HG03378 (cell line): Measurements from ENCODE around the gene PNPLA8.
"Not testable (repeated sequence)": the region's sequence is repeated elsewhere in the genome, so short reads cannot be mapped to it uniquely, and the experiment has no call there.

Experiments
- ATAC-seq: cut with Tn5 transposase; IDR thresholded peaks from one replicate; pipeline ENCODE4 v1.9.1; 2021; ENCODE audit warnings: mild to moderate bottlenecking, moderate library complexity; ENCODE audit not compliant: unreplicated experiment

The PNPLA8 gene

DNA sequence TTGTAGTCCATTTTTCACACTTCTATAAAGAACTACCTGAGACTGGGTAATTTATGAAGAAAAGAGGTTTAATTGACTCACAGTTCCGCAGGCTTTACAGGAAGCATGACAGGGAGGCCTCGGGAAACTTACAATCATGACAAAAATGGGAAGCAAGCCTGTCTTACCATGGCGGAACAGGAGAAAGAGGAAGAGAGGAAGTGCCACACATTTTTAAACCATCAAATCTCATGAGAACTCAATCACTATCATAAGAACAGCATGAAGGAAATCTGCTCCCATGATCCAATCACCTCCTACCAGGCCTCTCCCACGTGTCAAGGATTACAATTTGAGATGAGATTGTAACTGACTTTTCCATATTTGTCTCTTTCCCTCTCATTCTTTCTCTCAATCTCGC is 9.3 kb upstream of the PNPLA8 start:
- ATAC-seq = no peak

DNA sequence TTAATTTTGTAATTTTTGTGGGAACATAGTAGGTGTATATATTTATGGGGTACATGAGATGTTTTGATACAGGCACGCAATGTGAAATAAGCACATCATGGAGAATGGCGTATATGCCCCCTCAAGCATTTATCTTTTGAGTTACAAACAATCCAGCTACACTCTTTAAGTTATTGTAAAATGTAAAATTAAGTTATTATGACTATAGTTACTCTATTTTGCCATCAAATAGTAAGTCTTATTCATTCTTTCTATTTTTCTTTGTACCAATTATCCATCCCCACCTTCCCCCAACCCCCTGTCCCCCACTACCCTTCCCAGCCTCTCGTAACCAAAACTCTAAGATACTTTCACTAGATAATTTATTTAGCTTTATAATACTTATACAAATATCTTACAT is 7.8 kb upstream of the PNPLA8 start:
- no peak for ATAC-seq

GRCh38 chr7:108529341-108529740 is 3.4 kb upstream of the PNPLA8 start:
- no peak for ATAC-seq

DNA sequence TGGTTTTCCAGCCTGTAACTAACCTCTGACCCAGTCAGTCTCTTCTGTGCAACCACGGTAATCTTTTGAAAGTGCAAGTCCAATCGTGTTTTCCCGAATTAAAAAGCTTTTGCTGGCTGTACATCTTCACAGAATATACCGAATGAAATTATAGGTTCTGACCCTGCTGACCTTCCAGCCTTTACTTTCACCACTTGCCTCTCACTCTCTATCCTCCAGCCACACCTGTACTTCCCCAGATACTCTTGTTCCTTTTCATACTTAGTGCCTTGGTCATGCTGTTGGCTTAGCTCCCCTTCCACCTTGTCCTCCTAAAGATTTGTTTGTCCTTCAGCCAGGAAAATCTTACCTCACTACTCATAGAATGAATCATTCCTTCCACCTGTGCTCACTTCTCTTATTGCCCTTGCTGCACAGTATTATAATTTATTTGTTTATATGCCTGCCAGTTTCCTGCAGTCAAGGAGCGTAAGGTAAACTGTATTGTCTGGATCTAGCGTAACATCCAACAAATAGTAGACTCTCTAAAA is 2.3 kb upstream of the PNPLA8 start:
- ATAC-seq = no peak

DNA sequence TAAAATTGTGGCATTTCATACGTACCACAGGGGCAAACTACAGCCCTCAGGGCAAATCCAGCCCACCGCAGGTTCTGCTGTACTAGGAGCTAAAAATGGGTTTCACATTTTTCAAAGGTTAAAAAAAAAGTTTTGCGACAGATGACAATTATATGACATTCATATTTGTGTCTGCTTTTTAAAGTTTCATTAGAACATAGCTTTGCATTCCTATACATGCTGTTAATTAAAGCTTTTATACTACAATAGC is 758 bp upstream of the PNPLA8 start:
- ATAC-seq = no peak

DNA sequence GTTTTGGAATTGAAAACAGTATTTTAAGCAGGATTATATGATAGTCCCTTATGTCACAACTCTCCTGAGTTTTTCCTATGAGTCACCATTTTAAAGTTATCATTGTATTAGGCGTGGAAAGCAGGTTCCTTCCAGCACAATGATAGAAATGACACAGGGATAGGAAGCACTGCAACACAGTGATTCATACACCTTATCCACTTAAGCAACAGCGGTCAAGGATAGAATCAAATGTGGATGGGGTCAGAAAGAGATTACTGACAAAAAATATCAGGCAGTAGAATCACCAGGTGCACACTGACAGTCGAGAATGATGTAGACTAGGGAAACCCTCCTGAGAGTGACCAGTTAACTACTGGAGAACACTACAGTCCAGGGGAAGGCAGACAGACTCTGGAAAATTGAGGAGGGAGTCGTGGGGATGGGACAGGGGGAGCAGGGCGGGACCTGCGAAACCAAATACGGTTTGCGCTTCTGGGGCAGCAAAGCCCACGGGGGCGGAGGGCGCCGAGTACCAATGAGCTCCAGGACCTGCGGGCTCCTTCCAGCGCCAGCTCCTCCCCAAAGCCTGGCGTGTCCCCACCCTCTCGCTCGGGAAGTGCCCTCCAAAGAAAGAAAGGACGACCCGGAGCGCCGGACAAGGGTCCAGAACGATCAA is 479 bp downstream of the PNPLA8 start:
- ATAC-seq = peak; percentile 41

DNA sequence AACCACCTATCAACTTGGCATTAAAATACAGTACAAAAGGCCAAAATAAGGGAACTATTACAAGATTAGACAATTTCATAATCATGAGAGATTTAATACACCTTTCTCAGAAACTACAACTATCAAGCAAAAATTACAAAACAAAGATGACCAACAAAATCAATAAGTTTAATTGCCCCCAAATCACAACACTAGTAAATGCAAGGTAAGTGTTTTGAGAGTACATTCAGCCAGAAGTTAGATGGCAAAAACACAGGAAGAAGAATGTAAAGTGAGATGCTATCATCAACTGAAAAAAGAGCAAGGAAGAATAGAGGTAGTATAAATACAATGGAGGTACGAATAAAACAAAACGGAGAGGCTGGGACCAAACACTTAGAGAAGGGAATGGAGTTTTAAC is 3.2 kb downstream of the PNPLA8 start:
- no peak for ATAC-seq

DNA sequence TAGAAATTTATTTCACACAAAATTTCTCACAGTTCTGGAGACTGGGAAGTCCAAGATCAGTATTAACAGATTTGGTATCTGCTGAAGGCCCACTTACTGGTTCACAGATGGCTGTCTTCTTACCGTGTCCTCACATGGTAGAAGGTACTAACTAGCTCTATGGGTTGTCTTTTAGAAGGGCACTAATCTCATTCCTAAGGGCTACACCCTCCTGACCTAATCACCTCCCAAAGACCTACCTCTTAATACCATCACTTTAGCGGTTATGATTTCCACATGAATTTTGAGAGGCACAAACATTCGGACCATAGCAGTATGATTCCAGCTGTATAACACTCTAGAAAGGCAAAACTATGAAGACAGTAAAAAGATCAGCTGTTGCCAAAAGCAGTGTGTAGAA is 8.0 kb downstream of the PNPLA8 start:
- no peak for ATAC-seq

DNA sequence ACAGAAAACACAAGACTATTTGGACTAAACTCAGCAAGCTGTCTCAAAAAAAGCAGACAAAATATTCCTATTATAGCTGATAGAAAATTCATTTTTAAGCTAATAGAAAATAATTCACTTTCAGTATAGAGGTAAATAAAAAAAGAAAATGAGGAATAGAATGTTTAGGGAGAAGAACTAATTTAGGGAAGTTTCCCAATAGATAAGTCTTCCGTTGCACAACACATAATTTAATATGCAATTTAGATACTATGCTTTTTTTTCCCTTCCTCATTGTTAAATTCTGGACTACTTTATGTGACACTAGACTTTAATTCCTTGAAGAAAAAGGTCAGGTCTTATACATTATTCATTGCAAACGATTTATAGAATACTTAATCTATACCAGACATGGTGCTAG is 10.3 kb downstream of the PNPLA8 start:
- ATAC-seq = no peak

DNA sequence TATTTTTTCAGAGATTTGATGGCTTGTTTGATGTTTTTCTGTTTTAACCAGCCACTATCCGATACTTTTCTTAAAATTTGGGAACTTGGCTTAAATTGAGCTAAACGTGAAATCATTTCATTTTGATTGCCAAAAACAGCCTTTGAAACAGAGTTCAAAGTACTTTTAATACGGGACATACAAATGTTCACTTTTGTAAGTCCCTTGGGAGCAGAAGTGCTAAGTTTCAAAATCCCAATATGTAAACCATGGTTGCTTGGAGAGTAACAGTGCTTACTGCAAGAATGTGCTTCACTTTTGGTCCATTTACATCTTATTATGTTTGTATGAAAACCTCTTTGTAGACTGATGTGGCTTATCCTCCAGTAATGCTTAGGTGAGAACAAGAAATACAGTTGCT is 10.9 kb downstream of the PNPLA8 start:
- ATAC-seq = no peak

- no peak for ATAC-seq
Observed at GRCh38 chr7:108511939-108512338, 14.0 kb downstream of the PNPLA8 start.

- ATAC-seq = not testable (repeated sequence)
Observed at GRCh38 chr7:108504576-108504975, 21.4 kb downstream of the PNPLA8 start.

DNA sequence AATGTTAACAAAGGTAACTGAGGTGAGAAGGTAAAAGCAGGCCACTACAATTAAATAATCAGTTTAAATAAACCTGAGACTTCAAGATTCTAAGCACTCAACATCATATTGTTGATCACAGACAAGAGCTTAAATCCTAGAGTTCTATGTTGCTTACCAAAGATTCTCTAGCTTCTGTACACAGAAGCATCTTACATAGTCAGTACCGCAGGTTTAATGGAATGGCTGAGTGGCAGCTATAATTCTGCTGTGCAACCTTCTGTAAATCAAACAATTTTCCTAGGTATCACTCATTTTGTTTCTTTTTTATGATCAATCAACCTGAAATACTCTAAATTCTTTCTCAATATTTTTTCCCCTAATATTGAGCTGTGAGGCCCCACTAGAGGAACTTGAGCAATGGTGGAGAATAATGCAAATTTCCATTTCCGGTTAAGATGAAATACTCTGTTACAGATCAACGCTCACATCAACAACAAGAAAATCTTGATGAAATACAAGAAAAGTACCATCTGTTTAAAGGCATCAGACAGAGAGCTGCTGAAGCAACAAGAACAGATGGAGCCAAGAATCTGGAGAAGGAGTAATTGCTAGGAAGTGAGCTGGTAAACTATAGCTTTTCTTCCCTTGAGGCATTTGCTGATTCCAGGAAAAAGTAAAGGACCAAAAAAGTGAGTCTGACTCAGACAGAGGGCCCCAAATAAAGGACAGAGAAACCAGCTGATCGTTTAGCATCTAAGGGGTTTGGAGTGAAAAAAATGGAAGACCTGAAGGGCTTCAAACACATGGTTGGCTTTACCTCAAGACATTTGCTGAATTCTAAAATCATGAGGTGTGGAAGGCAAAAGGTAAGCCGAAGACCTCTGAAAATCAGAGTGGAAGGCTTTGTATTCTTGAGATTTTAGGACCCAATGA is 22.6 kb downstream of the PNPLA8 start:
- ATAC-seq = peak; percentile 93

- no peak for ATAC-seq
Observed at GRCh38 chr7:108499566-108499965, 26.4 kb downstream of the PNPLA8 start.

DNA sequence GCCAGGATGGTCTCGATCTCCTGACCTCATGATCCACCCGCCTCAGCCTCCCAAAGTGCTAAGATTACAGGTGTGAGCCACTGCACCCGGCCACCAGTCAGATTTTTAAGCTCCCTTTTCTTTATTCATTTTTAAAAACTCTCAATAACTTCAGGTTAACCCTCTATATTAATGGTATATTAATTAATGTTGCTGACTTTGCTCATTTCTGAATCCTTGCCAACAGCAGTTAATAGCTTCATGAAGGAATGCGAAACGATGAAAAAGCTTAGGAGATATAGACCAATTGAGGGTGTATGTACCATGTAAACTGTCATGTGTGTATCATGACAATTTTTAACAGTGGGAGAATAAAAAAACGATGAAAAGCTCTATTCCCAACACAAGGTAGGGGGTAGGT is 27.5 kb downstream of the PNPLA8 start:
- no peak for ATAC-seq

DNA sequence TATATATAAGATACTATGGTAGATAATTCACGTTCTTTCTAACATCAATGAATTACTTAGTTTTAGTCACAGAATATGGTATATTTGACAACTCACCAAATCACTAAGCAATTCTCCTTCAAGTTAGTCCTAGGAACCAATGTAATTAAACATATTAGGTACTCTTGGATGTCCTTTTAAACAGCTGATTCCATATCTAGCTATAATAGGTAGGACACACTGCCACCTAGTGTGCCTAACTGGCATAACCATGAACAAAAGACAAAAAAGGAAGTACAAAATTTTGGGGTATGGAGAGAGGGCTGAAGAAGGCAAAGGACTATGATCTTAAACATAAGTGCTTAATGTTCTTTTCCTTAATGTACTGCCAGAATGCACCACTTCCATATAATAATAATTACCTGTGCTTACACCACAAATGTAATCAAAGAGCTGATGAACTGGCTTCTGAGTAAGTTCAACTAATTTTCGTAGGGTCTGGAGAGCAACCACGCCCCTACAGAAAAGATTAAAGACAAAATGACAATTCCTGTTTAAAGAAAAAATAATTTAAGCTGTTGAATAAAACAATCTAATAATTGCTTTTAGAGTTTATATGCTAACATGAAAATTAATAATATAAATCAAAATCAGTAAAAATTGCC is 28.7 kb downstream of the PNPLA8 start:
- ATAC-seq = peak; percentile 81

DNA sequence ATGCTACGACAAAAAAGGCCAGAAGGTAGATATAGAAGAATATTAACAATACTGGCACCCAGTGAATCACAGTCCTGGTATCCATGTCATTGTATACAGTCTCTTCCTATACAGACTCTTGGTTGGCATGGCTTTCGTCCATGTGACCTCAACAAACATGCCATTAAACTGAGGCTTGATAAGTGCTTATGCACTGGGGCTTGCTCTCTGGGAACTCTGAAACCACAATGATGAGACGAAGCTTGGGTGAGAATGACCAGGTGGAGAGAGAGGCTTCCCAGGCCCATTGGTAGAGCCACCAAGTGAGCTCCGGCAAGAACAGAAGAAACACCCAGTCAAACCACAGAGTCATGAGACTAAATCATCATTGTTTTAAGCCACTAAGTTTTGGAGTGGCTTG is 33.2 kb downstream of the PNPLA8 start:
- ATAC-seq = no peak

- no peak for ATAC-seq
Observed at GRCh38 chr7:108488768-108489538, 37.0 kb downstream of the PNPLA8 start.

- no peak for ATAC-seq
Observed at GRCh38 chr7:108487646-108488045, 38.3 kb downstream of the PNPLA8 start.

GRCh38 chr7:108486291-108486966 is 39.5 kb downstream of the PNPLA8 start:
- ATAC-seq = peak; percentile 67

GRCh38 chr7:108484137-108484536 is 41.8 kb downstream of the PNPLA8 start:
- ATAC-seq = no peak
